ENCODE results near the gene INSYN1.
"Not testable (repeated sequence)": the region's sequence is repeated elsewhere in the genome, so short reads cannot be mapped to it uniquely, and the experiment has no call there.

INSYN1 gene

GRCh38 chr15:73710321-73710720 is 42.8 kb downstream of the INSYN1 start:
- no peak for ATAC-seq

GRCh38 chr15:73709686-73710085 is 43.5 kb downstream of the INSYN1 start:
- no peak for ATAC-seq

DNA sequence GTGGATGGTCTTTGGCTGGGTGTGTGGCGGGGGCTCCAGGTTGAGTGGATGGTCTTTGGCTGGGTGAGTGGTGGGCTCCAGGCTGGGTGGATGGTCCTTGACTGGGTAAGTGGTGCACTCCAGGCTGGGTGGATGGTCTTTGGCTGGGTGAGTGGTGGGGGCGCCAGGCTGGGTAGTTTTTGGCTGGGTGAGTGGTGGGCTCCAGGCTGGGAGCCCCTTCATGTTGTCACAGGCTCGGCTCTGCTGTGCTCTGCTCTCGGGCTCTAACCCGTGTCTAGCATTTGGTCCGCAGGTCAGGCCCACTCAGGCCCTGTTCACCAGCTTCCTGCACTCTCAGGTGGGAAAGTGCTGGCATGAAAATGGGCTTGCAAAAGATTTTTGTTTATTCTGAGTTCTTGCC is 43.9 kb downstream of the INSYN1 start:
- ATAC-seq, result no peak

DNA sequence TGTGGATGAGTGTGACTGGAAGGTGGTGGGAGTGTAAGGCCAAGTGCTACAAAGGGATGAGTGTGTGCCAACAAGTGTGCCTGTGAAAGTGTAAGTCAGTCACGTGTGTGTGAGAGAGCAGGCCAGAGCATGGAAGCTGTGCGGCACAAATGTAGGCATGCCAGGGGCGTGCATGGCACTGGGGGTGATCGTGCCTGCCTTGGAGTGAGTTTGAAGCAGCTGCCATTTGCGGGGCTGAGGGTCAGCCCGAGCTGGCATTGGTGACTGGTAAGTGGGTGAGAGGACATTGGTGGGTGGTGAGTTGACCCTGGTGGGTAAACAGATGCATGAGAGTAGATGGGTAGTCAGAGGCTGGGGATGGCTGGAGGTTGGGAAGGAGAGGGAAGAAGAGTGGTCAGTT is 44.5 kb downstream of the INSYN1 start:
- ATAC-seq, result no peak

DNA sequence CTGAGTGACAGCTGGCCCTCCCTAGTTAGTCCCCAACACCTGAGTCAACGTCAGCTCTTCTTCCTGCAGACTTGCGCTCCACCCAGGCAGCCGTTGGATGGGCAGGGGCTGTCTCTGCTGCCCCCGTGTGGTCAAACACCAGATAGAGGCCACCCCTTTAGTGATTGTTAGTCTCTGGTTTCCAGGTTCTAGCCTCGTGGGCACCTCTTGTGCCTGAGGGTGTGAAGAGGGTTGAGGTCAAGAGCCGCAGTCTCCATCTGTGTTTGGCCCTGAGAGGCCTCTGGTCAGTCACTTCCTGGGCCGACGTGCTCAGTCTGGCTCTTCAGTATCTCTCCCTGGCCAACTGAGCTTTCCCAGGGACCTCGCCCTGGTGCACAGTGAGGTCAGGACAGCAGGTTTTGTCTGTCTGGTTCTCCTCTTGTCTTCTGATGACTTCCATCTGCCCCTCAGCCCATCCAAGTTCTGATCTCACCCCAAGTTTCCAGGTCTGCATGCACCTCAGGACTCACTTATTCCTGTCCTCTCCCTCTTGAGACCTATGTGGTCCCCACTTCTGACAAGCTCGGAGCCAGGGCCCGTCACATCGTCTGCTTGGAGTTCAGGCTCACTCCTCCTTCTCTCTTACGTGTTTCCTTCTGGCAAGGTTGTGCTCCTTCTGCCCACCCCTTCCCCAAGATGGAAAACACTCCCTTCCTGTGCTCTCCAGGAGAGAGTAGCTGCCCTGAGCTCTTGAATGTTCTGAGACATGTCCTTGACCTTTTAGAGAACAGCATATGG is 48.1 kb downstream of the INSYN1 start:
- ATAC-seq, result peak; percentile 68 to 69

DNA sequence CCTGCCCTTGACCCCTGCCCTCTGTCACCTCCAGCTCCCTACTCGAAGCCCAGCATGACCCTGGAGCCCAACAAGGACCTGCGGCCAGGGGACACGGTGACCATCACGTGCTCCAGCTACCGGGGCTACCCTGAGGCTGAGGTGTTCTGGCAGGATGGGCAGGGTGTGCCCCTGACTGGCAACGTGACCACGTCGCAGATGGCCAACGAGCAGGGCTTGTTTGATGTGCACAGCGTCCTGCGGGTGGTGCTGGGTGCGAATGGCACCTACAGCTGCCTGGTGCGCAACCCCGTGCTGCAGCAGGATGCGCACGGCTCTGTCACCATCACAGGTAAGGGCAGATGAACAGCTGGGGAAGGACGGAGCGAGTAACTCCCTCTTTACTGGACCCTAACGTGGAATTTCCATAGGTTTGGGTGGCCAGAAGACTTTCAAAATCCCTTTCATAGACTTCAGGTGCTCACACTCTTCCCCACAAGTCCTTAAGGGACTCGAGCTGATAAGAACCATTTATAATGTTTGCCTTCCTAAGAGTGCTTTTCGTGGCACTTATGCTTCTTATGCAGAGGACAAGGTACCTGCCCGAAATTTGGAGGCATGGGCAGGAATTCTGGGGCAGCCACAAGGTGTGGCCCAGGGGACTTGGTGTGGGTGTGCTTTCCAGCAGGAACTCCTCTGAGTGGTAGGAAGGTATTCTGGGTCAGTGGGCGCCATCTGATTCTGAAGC is 48.8 kb downstream of the INSYN1 start:
- ATAC-seq, result not testable (repeated sequence)

DNA sequence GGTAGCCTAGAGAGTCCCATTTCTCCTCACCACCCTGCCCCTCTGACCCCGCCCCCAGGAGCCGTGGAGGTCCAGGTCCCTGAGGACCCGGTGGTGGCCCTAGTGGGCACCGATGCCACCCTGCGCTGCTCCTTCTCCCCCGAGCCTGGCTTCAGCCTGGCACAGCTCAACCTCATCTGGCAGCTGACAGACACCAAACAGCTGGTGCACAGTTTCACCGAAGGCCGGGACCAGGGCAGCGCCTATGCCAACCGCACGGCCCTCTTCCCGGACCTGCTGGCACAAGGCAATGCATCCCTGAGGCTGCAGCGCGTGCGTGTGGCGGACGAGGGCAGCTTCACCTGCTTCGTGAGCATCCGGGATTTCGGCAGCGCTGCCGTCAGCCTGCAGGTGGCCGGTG is 49.5 kb downstream of the INSYN1 start:
- not testable (repeated sequence) for ATAC-seq

- not testable (repeated sequence) for ATAC-seq
Measured at GRCh38 chr15:73702311-73703239, 50.6 kb downstream of the INSYN1 start.

DNA sequence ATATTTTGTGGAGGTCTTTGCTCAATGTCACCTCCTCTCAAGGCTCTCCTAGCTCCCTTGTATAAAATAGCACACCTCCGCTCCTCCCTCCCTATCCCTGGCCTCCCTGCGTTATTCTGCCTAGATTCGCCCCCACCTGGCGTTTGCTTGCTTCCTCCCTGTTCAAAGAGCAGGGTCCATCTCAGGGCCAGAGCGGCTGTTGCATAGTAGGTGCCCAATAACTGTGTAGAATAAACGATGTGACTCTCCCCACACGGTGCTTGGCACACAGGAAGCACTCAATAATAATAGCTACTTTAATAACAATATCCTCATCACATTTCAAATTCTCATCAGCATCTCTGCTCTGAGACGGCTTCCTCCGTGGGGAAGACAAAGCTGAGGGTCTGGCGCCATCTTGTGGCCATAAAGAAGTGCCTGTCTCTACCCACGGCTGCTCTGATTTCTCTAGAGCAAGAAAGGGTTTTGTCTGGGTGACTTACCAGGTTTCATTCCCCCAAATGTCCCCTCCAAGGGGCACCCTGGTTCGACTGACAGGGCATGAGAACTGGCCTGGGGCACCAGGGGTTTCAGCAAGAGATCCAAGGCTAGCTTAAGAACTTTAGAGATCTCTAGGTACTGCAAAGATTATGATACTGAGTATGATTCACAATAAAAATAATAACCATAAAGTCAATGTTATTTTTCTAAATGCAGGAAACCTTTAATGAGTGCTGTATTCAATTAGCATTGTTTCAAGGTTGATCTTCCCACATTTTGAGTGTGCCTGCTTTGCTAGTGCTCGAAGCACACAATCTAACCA is 52.9 kb downstream of the INSYN1 start:
- peak in 1 of 2 donors; percentile 58 for ATAC-seq

DNA sequence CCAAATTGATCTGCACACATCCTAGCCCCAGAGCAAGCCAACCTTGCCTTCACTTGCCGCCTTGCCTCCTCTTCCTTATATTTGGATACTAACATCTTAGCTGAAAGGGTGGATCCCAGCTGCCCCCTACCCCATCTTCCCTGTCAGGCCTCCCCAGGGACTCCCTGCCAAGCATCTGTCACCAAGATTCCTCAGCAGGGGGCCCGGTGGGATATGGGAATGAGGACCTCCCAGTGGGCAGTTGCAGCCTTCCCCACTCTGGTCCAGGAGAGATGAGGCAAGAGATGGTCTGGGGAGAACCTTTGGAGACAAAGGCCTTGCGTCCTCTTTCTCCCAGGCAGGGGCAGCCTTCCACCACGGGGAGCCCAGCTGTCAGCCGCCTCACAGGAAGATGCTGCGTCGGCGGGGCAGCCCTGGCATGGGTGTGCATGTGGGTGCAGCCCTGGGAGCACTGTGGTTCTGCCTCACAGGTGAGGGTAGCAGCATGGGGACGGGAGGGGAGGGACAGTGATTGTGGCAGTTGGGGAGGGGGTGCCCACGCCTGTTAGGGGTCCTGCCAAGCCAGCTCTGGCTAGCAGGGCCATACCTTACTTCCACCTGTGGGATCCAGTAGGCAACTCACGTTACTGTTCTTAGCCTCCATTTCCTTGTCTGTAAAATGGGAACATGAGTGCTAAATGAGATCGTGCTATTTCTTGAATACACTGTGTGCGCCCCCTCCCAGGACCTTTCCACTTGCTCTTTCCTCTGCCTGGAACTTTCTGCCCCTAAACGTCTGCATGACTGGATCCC is 53.7 kb downstream of the INSYN1 start:
- ATAC-seq, result no peak

GRCh38 chr15:73697033-73697467 is 56.1 kb downstream of the INSYN1 start:
- ATAC-seq, result peak; percentile 91 to 92

- no peak for ATAC-seq
Measured at GRCh38 chr15:73696641-73697001, 56.5 kb downstream of the INSYN1 start.

DNA sequence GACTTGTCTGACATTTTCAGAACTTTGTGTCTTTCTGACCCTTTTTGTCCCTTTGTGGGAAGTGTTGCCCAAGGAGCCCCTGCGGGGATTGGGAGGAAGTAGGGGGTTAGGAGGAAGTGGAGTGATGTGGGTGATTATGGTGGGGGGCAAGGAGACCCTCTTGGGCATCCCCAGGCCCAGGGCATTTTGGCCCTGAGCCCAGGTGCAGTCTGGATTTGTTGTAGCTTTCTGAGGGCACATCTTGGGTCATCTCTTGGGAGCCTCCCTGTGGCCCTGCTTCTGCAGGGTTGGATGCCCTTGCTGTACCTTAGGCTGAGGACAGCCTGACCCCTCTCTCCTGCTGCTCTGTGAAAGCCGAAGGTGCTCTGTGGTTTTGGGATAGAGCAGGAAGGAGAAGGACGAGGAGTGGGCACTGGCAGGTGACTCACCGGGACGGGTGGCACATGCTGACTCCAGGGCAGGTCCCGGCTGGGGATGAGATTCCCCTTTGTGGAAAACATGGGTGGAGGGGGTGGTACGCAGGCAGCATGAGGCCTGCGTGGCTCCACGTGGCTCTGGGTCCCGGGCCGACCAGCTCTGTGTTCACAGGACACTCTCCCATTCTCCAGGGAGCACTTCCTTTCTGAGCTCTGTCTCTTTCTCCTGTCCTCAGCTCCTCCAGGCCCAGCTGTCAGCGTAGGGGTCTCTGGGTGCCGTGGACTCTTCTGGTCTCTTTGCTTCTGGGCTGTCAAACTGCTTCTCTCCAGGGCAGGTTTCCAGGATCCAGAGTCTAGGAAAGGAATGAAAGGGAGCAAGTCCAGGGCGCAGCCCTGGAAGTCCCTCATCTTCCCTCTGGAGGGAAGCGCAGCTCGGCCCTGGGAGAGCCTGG is 57.1 kb downstream of the INSYN1 start:
- ATAC-seq, result no peak

- no peak for ATAC-seq
Measured at GRCh38 chr15:73694419-73694818, 58.7 kb downstream of the INSYN1 start.

DNA sequence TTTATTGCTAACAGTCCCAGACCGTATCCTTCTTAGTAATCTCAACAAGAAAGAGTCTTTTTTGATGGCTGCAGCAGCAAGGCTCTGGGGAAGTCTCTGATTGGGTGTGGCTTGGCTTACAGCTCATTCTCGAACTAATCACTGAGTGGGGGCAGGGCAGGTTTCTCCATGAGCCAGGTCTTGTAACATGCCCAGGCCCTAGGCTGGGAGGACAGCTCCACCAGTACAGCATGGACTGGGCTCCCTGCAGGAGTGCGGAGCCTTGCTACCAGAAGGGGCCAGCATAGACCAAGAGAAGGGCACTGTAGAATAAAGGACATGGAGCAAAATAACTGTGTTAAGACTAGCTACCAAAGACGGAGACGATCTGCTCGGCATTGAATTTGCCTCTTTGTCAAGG is 61.8 kb downstream of the INSYN1 start:
- no peak for ATAC-seq

- no peak for ATAC-seq
Measured at GRCh38 chr15:73688455-73688854, 64.7 kb downstream of the INSYN1 start.

- ATAC-seq, result no peak
Measured at GRCh38 chr15:73687351-73687750, 65.8 kb downstream of the INSYN1 start.

DNA sequence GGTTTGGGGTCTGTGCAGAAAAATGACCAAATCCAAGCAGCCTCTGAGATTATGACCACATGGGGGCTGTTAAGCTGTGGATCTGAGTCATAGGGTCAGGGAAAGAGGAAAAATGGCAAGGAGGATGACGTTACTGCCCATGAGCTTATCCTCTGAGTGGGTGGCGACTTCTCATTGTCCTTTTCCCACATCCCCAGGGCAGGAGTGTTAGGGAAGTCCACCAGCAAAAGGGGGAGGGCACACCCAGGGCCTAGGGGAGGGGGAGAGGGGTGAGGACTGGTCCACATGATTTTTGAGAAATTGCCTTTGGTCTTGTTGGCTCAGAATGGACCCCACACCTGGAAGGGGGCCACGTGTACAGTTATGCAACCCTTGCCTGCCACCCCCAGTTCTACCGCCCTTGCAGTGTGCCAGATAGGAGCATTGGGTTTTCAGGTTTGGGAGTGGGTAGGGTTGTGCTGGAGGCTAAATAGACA is 66.3 kb downstream of the INSYN1 start:
- no peak for ATAC-seq

- no peak for ATAC-seq
Measured at GRCh38 chr15:73685981-73686380, 67.2 kb downstream of the INSYN1 start.

Measured in activated CD4-positive, CD25-positive, alpha-beta regulatory T cell treated with anti-CD3 and anti-CD28 coated beads, Interleukin-2, amount 50 U/mL, for 24 hours (primary cell).